GM12874 (cell line): ENCODE measurements around the gene GSAP.

Source experiments
- CTCF ChIP-seq: IDR thresholded peaks from 2 replicates; pipeline ENCODE4 v1.5.1; 2011; ENCODE audit warnings: low read depth, mild to moderate bottlenecking, control low read depth, low read length, moderate library complexity; ENCODE audit not compliant: insufficient read depth

GSAP gene

GRCh38 chr7:77331938-77332695, 84.0 kb downstream of the GSAP start:
- peak; percentile 56 for TF ChIP-seq CTCF

DNA sequence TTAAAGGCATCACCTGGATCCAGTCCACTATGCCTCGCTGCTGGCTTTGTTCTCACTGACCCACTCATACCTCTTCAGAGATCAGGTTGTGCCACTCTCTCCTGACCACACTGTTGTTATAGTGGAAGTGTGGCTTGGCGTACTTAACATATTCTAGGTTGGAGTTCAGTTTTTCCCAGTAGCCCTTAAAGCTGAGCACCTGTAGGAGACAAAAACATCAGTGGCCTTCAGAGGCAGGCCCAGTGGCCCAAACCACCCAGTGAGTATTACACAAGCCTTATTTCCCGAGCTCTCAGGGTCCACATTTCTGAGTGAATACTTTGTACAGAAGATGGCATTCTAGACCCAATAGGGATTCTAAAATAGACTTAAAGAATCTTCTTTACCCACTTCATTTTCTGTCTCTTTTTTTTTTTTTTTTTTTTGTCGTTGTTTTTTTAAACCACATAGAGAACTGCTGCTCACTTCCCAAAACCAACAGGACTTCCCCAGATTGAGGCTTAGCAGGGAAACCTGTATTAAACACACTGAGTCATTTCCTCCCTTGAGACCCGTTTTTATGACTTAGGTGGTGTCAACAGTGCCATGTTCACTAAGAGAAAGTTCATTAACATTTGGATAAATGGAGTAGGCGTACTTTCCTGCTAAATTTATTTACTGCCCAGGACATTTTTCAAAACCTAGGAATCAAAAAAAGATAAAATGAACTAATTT, 85.8 kb downstream of the GSAP start:
- TF ChIP-seq CTCF, result no peak

GRCh38 chr7:77329466-77330168, 86.5 kb downstream of the GSAP start:
- TF ChIP-seq CTCF, result no peak

DNA sequence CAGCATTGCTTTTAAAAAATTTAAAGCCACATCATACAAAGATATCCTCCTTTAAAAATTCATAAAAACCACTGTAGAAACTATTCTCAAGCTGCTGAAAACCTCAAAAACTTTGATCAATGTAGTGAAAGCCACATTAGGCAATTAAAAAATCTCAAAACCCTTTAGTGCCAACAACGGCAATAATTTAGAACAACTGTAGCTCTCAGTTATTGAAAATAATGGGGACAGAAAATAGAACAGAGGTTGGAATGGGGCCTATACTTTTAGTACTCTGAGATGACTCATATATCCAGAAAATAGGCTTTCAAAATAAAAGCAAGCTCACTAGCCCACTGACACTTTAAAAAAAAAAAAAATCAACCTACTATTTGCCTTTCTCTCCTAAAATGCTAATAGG, 87.5 kb downstream of the GSAP start:
- TF ChIP-seq CTCF, result no peak

GRCh38 chr7:77327932-77328628, 88.1 kb downstream of the GSAP start:
- no peak for TF ChIP-seq CTCF

DNA sequence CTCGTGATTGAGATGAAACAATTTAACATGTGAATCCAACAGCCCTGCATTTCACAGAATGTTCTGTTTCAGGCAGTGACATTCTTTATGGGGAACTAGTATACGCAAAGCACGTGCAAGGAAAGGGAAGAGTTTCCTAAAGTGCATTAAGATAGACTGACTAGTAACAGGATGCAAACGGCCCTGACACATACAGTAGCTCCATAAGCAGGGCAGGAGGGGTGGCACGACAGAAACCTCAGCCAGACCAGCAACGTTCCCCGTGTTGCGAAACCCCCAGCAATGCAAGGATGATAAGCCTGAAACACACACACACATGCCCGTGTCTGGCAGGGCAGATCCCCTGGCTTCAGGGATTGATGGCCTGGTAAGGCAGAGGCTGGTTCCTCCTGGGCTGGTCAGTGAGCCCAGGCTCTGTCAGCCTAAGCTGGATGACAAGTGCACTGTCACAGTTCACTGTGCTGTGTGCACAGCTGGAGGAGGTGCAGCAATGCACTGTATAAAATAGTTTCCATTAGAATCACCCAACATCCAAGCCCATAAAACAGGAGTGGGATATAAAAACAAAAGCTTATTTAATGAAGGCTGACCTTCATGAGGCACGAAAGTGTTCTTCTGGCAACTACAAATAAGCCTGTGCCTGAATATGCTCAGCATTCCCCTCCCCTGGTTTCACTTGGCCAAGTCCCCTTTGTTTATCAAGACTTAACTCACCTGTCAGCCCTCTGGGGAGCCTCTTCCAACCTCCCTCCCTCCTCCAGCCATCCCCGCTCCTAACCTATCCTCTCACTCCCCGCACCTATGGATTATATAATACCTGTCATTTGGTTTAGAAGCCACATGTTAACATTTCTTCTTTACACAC, 88.8 kb downstream of the GSAP start:
- no peak for TF ChIP-seq CTCF
